Activated naive CD8-positive, alpha-beta T cell treated with anti-CD3 and anti-CD28 coated beads, Interleukin-2, amount 50 U/mL, for 16 hours (primary cell): ENCODE data around the gene CCDC112.
"Not testable (repeated sequence)": the region's sequence is repeated elsewhere in the genome, so short reads cannot be mapped to it uniquely, and the experiment has no call there.

Experiments used
- DNase-seq: peaks from one replicate; pipeline ENCODE4 v3.0.0-alpha.2; 2020; ENCODE audit warnings: low read depth, low spot score

The CCDC112 gene

GRCh38 chr5:115296124-115297022, at the start of gene CCDC112:
Gene CCDC112 (minus strand): TSS chr5:115296654. CDS start chr5:115296543, 111 bp downstream.
- DNase-seq: peak; percentile 49

- DNase-seq: no peak
These were observed 48.9 kb upstream of the CCDC112 start for GRCh38 chr5:115345344-115345743.

GRCh38 chr5:115343855-115344254, 47.4 kb upstream of the CCDC112 start:
- no peak for DNase-seq

GRCh38 chr5:115342590-115343377, 46.3 kb upstream of the CCDC112 start:
- no peak for DNase-seq

- no peak for DNase-seq
These were observed 45.3 kb upstream of the CCDC112 start for GRCh38 chr5:115341745-115342144.

- DNase-seq: no peak
These were observed 42.4 kb upstream of the CCDC112 start for GRCh38 chr5:115338851-115339250.

- no peak for DNase-seq
These were observed 41.4 kb upstream of the CCDC112 start for GRCh38 chr5:115337882-115338281.

- no peak for DNase-seq
These were observed 40.5 kb upstream of the CCDC112 start for GRCh38 chr5:115336964-115337363.

GRCh38 chr5:115336201-115336720, 39.8 kb upstream of the CCDC112 start:
- DNase-seq: no peak

- DNase-seq: no peak
These were observed 38.8 kb upstream of the CCDC112 start for GRCh38 chr5:115335301-115335700.

GRCh38 chr5:115333164-115333563, 36.7 kb upstream of the CCDC112 start:
- no peak for DNase-seq

GRCh38 chr5:115330830-115331229, 34.4 kb upstream of the CCDC112 start:
- DNase-seq: no peak

GRCh38 chr5:115329475-115329874, 33.0 kb upstream of the CCDC112 start:
- DNase-seq: no peak

GRCh38 chr5:115328617-115329274, 32.3 kb upstream of the CCDC112 start:
- DNase-seq: not testable (repeated sequence)

GRCh38 chr5:115325296-115325959, 29.0 kb upstream of the CCDC112 start:
- DNase-seq: no peak

- no peak for DNase-seq
These were observed 27.6 kb upstream of the CCDC112 start for GRCh38 chr5:115324021-115324420.

GRCh38 chr5:115322729-115323128, 26.3 kb upstream of the CCDC112 start:
- DNase-seq: no peak

GRCh38 chr5:115321309-115321708, 24.9 kb upstream of the CCDC112 start:
- DNase-seq: no peak

- DNase-seq: no peak
These were observed 24.1 kb upstream of the CCDC112 start for GRCh38 chr5:115320515-115320914.

GRCh38 chr5:115320006-115320405, 23.6 kb upstream of the CCDC112 start:
- DNase-seq: no peak

GRCh38 chr5:115319007-115319406, 22.6 kb upstream of the CCDC112 start:
- no peak for DNase-seq
